OCI-LY3 (cell line): Measurements from ENCODE around the gene EVA1A.

ENCODE experiments used
- H2AFZ ChIP-seq: fragments of 200-600, 300-600 bp; shearing (Covaris generic); 2 replicates; pipeline ENCODE4 v1.6.0; 2014; ENCODE audit warnings: antibody characterized with exemption, low read depth, low read length
- H3K27ac ChIP-seq: fragments of 200-600, 300-600 bp; sonication (generic); 2 replicates; pipeline ENCODE4 v1.5.1; 2014; ENCODE audit warnings: mild to moderate bottlenecking, low read length, moderate library complexity, mixed read lengths
- H3K27me3 ChIP-seq: fragments of 200-600, 300-600 bp; sonication (generic); 2 replicates; pipeline ENCODE4 v1.6.1; 2014; ENCODE audit warnings: low read depth, low read length, mixed read lengths
- H3K36me3 ChIP-seq: fragments of 200-600, 300-600 bp; sonication (generic); replicated peaks from 2 replicates; pipeline ENCODE3; 2014; ENCODE audit warnings: low read depth, low read length, mixed read lengths
- H3K4me1 ChIP-seq: fragments of 300-600, 200-600 bp; sonication (generic); 2 replicates; pipeline ENCODE4 v1.6.1; 2014; ENCODE audit warnings: low read length, mixed read lengths
- H3K4me2 ChIP-seq: fragments of 200-600, 300-600 bp; sonication (generic); 2 replicates; pipeline ENCODE4 v1.6.1; 2014; ENCODE audit warnings: low read length, mixed read lengths
- H3K4me3 ChIP-seq: fragments of 300-600, 200-600 bp; sonication (generic); 2 replicates; pipeline ENCODE4 v1.5.1; 2014; ENCODE audit warnings: antibody characterized with exemption, mild to moderate bottlenecking, low read length, moderate library complexity
- H3K79me2 ChIP-seq: fragments of 300-600, 200-600 bp; shearing (Covaris generic); 2 replicates; pipeline ENCODE4 v1.6.1; 2014; ENCODE audit warnings: mild to moderate bottlenecking, low read length, mixed read lengths
- H3K9ac ChIP-seq: fragments of 300-600, 200-600 bp; shearing (Covaris generic); 2 replicates; pipeline ENCODE4 v1.6.0; 2014; ENCODE audit warnings: mild to moderate bottlenecking, low read length, moderate library complexity
- H3K9me3 ChIP-seq: fragments of 200-600, 300-600 bp; shearing (Covaris generic); 2 replicates; pipeline ENCODE4 v1.6.1; 2014; ENCODE audit warnings: low read length, mixed read lengths; ENCODE audit not compliant: insufficient read depth
- H4K20me1 ChIP-seq: fragments of 200-600, 300-600 bp; sonication (generic); 2 replicates; pipeline ENCODE4 v1.6.1; 2016; ENCODE audit warnings: low read length, mixed read lengths; ENCODE audit not compliant: insufficient read depth
- CTCF ChIP-seq: fragments of 200-600, 300-600 bp; sonication (generic); IDR thresholded peaks from 2 replicates; pipeline ENCODE4 v1.5.1; 2014; ENCODE audit warnings: antibody characterized with exemption, low read length, low read depth
- EZH2phosphoT487 ChIP-seq: fragments of 200-600 bp; shearing (Covaris generic); IDR thresholded peaks from 2 replicates; pipeline ENCODE4 v1.6.1; 2018; ENCODE audit warnings: antibody characterized with exemption, mixed run types, low read depth

EVA1A gene

GRCh38 chr2:75560768-75561565, at the start of gene EVA1A:
EVA1A (minus strand) TSS chr2:75560939; CDS start chr2:75518140, 42,799 bp downstream.
- no peak within 1 kb of the TSS for H3K27ac ChIP-seq
- no peaks in the 10 kb centered on the region for H4K20me1 ChIP-seq
- no peaks in the 10 kb centered on the region for H3K9me3 ChIP-seq
- no peak within 1 kb of the TSS for H3K4me2 ChIP-seq
- no peak within 1 kb of the TSS for H3K4me3 ChIP-seq
- no peaks in the 10 kb centered on the region for H3K36me3 ChIP-seq
- no peak within 1 kb of the TSS for H3K9ac ChIP-seq
- H3K4me1 ChIP-seq = no peaks in the 10 kb centered on the region
- H3K27me3 ChIP-seq = peaks cover 13% of the 10 kb centered on the region; the same call in 1 of the 2 replicates
- TF ChIP-seq EZH2phosphoT487 (no peak), CTCF (no peak)
- no peaks in the 10 kb centered on the region for H3K79me2 ChIP-seq
- H2AFZ ChIP-seq = no peak within 1 kb of the TSS

GRCh38 chr2:75609937-75610508, 49.3 kb upstream of the EVA1A start:
- Histone ChIP-seq H4K20me1 (no peaks in the 10 kb centered on the region), H3K27ac (no peak overlapping the region), H2AFZ (no peak overlapping the region), H3K9me3 (no peaks in the 10 kb centered on the region), H3K27me3 (peaks cover 45% of the 10 kb centered on the region), H3K4me2 (no peak overlapping the region), H3K9ac (no peak overlapping the region), H3K79me2 (no peaks in the 10 kb centered on the region), H3K36me3 (no peaks in the 10 kb centered on the region), H3K4me1 (peaks cover 8% of the 10 kb centered on the region), H3K4me3 (no peak overlapping the region)
- TF ChIP-seq EZH2phosphoT487 (no peak), CTCF (no peak)

GRCh38 chr2:75609334-75609689, 48.6 kb upstream of the EVA1A start:
- peaks cover 52% of the 10 kb centered on the region for H3K27me3 ChIP-seq
- no peaks in the 10 kb centered on the region for H3K36me3 ChIP-seq
- no peak overlapping the region for H3K4me2 ChIP-seq
- H3K9ac ChIP-seq = no peak overlapping the region
- H3K79me2 ChIP-seq = no peaks in the 10 kb centered on the region
- H3K4me1 ChIP-seq = peaks cover 8% of the 10 kb centered on the region
- H3K4me3 ChIP-seq = no peak overlapping the region
- TF ChIP-seq CTCF (no peak), EZH2phosphoT487 (no peak)
- no peaks in the 10 kb centered on the region for H4K20me1 ChIP-seq
- H3K9me3 ChIP-seq = no peaks in the 10 kb centered on the region
- H3K27ac ChIP-seq = no peak overlapping the region
- H2AFZ ChIP-seq = no peak overlapping the region

- H2AFZ ChIP-seq = 0 out of 2 replicates have a peak overlapping the region, but pooled peaks have one; percentile 34
- H3K27me3 ChIP-seq = peaks cover 57% of the 10 kb centered on the region
- H3K79me2 ChIP-seq = no peaks in the 10 kb centered on the region
- peaks cover 8% of the 10 kb centered on the region for H3K4me1 ChIP-seq
- no peak overlapping the region for H3K9ac ChIP-seq
- H3K27ac ChIP-seq = no peak overlapping the region
- TF ChIP-seq EZH2phosphoT487 = no peak
- peak; percentile 92 for TF ChIP-seq CTCF
- H4K20me1 ChIP-seq = no peaks in the 10 kb centered on the region
- no peaks in the 10 kb centered on the region for H3K9me3 ChIP-seq
- peak overlapping the region; percentile 63 for H3K4me3 ChIP-seq
- H3K36me3 ChIP-seq = no peaks in the 10 kb centered on the region
- peak overlapping the region; percentile 66 for H3K4me2 ChIP-seq
Observed at GRCh38 chr2:75608684-75609333, 48.1 kb upstream of the EVA1A start.
